WTC11 (cell line): ENCODE measurements around the gene PTPN13. TPM values are rescaled to one million over a fixed set of nuclear protein-coding genes. Genes with fewer than 3 reads are reported as not detected.

ENCODE experiments used
- ATAC-seq: fragments of 200-7000 bp; cut with Tn5 transposase; 2 replicates; pipeline ENCODE4 v1.10.0; 2021; ENCODE audit warnings: mild to moderate bottlenecking, moderate library complexity
- CTCF ChIA-PET: fragments of 300-600 bp; sonication (Branson Sonifier 250); formaldehyde crosslinking; loops from one replicate; lab custom pipeline; 2021; ENCODE audit warnings: antibody characterized with exemption; lab: Charles Lee
- POLR2A ChIA-PET: fragments of 350-600 bp; sonication (Branson Sonifier 250); formaldehyde crosslinking; loops from one replicate; lab custom pipeline; 2021; ENCODE audit warnings: antibody characterized with exemption; lab: Charles Lee
- DNase-seq: peaks from one replicate; pipeline ENCODE4 v3.0.0; 2021; ENCODE audit warnings: low spot score
- H3K27ac Mint-ChIP-seq: 2 replicates; pipeline ENCODE4 v1.8.0; 2021; ENCODE audit warnings: mixed read lengths
- H3K27me3 Mint-ChIP-seq: 2 replicates; pipeline ENCODE4 v1.8.0; 2021; ENCODE audit warnings: low read depth, mild to moderate bottlenecking, moderate library complexity, mixed read lengths
- H3K36me3 Mint-ChIP-seq: 2 replicates; pipeline ENCODE4 v1.8.0; 2021; ENCODE audit warnings: mixed read lengths
- H3K4me1 Mint-ChIP-seq: 2 replicates; pipeline ENCODE4 v1.8.0; 2022; ENCODE audit warnings: mixed read lengths
- H3K4me3 Mint-ChIP-seq: 2 replicates; pipeline ENCODE4 v1.8.0; 2021; ENCODE audit warnings: mild to moderate bottlenecking, moderate library complexity, mixed read lengths
- H3K9me3 Mint-ChIP-seq: 2 replicates; pipeline ENCODE4 v1.8.0; 2021; ENCODE audit warnings: mixed read lengths
- ESRRA ChIP-seq: sonication (generic); formaldehyde crosslinking; IDR thresholded peaks from 2 replicates; pipeline ENCODE4 v1.8.1; 2022; ENCODE audit warnings: mild to moderate bottlenecking, missing genetic modification reagents, borderline replicate concordance
- FOXP1 ChIP-seq: sonication (generic); formaldehyde crosslinking; IDR thresholded peaks from 2 replicates; pipeline ENCODE4 v1.8.0; 2022; ENCODE audit warnings: missing genetic modification reagents, mild to moderate bottlenecking, moderate library complexity, borderline replicate concordance
- NR1H2 ChIP-seq: sonication (generic); formaldehyde crosslinking; IDR thresholded peaks from 2 replicates; pipeline ENCODE4 v1.9.0; 2021; ENCODE audit warnings: mild to moderate bottlenecking, moderate library complexity, missing genetic modification reagents
- RORB ChIP-seq: fragments of 250-450 bp; sonication (Bioruptor Pico); IDR thresholded peaks from 2 replicates; pipeline ENCODE4 v1.9.0; 2021; ENCODE audit warnings: mild to moderate bottlenecking
- ZNF317 ChIP-seq: sonication (generic); formaldehyde crosslinking; IDR thresholded peaks from 2 replicates; pipeline ENCODE4 v1.8.1; 2023; ENCODE audit warnings: low read depth, mild to moderate bottlenecking, moderate library complexity, missing genetic modification reagents, borderline replicate concordance
- total RNA-seq: library from RNA; stranded (reverse); gene quantifications from 3 replicates; pipeline ENCODE4 v1.2.3, GENCODE V29; 2021
- TF ChIP-seq, protein P1 (sequence below): sonication (generic); formaldehyde crosslinking; IDR thresholded peaks from 2 replicates; pipeline ENCODE4 v1.8.0; 2022; ENCODE audit warnings: mild to moderate bottlenecking, missing genetic modification reagents
- TF ChIP-seq, protein P2 (sequence below): sonication (generic); formaldehyde crosslinking; IDR thresholded peaks from 2 replicates; pipeline ENCODE4 v1.8.1; 2022; ENCODE audit warnings: missing genetic modification reagents, borderline replicate concordance
- TF ChIP-seq, protein P3 (sequence below): sonication (generic); formaldehyde crosslinking; IDR thresholded peaks from 2 replicates; pipeline ENCODE4 v1.8.0; 2023; ENCODE audit warnings: mild to moderate bottlenecking, missing genetic modification reagents

Gene PTPN13
- total RNA-seq, 1 experiment from 2014 or later: 49.7 TPM

DNA sequence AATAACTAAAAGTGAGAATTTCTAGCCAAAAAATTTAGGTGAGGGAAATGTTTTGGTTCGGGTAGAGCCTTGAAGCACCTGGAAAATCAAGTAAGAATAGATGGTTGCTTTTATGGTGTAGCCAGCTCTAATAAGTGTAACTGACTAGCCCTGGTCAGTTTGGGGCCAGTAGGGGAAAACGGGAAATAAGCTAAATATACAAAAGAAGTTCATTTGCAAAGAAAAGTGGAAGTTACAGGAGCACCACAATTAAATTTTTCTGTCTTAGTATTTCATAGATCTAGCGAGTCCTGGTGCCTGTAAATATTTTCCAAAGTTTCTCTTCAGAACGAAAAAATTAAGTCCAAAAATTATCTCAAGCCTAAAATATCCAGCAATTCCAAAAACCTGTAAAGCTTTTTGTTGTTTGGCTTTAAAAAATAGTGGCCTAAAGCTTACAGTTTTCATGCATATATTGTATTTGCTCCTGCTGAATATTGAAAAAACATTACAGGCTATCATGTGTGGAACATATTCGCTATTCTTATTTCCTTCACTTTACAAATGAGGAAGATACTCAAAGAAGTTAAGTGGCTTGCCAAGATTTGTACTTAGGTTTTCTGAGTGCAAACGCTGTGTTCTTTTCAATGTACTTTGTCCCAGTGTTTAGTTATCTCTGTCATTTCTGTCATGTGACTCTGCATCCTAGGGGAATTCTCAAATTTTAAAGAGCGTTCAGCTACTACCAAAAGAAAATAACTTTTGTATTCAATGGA lies 7.3 kb upstream of the PTPN13 start (continued):
- TF ChIP-seq FOXP1 (CRISPR knock-in tag): no peak
- TF ChIP-seq, all 79 proteins: peak for 0

DNA sequence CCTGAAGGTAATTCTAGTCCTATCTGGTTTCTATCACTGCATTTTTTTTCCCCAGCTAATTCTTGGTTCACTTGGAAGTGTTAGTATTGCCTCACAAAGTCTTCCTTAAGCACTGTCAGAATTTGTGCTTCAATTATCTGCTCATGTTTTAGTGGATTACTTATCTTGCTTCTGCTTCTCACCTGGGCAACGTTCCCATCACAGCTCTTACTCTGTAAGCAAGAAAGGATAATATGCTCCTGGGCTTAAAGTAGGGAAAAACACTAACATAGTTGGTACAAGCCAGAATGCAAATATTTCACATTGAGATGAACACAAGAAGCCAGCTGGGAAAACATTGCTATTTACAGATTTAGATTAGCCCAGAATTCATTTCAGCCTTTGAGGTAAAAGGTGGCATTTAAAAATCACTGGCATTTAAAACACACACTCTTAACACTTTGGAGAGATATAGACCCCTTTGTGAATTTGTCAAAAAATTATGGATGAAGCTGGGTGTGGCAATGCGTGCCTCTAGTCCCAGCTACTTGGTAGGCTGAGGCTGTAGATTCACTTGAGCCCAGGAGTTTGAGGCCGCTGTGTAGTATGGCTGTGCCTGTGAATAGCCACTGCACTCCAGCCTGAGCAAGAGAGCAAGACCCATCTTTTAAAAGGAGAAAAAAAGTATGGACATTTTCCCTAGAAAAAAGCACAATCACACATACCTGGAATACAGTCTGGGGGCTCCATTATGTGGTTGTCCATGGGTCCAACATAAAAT lies 6.6 kb upstream of the PTPN13 start:
- no peaks in the 10 kb centered on the region for H3K9me3 Mint-ChIP-seq
- H3K27me3 Mint-ChIP-seq: no peaks in the 10 kb centered on the region
- peak overlapping the region; percentile 39 for H3K27ac Mint-ChIP-seq
- POLR2A ChIA-PET: no interaction called here
- ATAC-seq (no peak), DNase-seq (no peak)
- H3K36me3 Mint-ChIP-seq: no peaks in the 10 kb centered on the region
- CTCF ChIA-PET: interaction anchor here (1.2 kb wide), 1 partner anchor 66 kb away, joined by 4 read pairs; no protein-coding TSS in a partner anchor
- no peak overlapping the region for H3K4me3 Mint-ChIP-seq
- H3K4me1 Mint-ChIP-seq: peaks cover 28% of the 10 kb centered on the region
- no peak for TF ChIP-seq ESRRA (CRISPR knock-in tag)
- TF ChIP-seq RORB (CRISPR knock-in tag): 0 out of 2 replicates have a peak, but pooled peaks have one; percentile 35

DNA sequence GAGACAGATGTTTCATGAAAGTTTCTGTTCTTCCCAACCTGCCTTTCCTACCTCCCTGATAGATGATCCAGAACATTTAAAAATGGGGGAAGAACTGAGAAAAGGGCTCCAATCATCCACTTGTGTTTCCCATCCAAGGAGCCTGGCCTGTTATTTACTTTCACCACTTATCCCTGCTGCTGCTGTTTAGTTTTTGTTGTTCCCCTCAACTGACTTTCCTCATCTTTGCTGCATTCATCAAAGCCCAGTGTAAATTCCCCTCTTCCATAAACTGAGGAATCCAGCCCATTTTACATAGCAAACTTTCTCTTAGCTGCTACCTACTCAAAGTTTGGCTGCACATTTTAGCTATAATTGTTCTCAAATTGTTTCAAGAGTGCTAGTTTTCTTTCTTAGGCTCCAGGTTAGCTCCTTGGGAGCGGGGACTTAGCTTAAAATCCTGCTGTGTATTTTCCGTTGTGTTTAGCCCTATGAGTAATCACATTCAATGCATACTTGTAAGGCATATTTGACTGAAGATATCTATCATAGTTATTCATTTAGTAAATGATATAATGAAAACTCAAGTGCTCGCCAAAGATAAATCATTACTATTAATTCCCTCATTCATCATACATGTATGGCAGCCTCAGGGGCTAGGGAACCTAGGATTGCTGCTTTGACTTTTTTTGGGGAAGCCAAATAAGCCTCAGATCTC lies 1.4 kb upstream of the PTPN13 start:
- Mint-ChIP-seq H3K36me3 (no peaks in the 10 kb centered on the region), H3K9me3 (no peaks in the 10 kb centered on the region), H3K27ac (peak overlapping the region; percentile 93), H3K4me1 (peaks cover 35% of the 10 kb centered on the region), H3K27me3 (no peaks in the 10 kb centered on the region), H3K4me3 (peak overlapping the region; percentile 96)
- TF ChIP-seq NR1H2 (CRISPR knock-in tag): no peak
- TF ChIP-seq, protein P1, sequence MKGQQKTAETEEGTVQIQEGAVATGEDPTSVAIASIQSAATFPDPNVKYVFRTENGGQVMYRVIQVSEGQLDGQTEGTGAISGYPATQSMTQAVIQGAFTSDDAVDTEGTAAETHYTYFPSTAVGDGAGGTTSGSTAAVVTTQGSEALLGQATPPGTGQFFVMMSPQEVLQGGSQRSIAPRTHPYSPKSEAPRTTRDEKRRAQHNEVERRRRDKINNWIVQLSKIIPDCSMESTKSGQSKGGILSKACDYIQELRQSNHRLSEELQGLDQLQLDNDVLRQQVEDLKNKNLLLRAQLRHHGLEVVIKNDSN (CRISPR knock-in tag): no peak
- TF ChIP-seq, protein P2, sequence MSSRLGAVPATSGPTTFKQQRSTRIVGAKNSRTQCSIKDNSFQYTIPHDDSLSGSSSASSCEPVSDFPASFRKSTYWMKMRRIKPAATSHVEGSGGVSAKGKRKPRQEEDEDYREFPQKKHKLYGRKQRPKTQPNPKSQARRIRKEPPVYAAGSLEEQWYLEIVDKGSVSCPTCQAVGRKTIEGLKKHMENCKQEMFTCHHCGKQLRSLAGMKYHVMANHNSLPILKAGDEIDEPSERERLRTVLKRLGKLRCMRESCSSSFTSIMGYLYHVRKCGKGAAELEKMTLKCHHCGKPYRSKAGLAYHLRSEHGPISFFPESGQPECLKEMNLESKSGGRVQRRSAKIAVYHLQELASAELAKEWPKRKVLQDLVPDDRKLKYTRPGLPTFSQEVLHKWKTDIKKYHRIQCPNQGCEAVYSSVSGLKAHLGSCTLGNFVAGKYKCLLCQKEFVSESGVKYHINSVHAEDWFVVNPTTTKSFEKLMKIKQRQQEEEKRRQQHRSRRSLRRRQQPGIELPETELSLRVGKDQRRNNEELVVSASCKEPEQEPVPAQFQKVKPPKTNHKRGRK (CRISPR knock-in tag): no peak
- TF ChIP-seq, protein P3, sequence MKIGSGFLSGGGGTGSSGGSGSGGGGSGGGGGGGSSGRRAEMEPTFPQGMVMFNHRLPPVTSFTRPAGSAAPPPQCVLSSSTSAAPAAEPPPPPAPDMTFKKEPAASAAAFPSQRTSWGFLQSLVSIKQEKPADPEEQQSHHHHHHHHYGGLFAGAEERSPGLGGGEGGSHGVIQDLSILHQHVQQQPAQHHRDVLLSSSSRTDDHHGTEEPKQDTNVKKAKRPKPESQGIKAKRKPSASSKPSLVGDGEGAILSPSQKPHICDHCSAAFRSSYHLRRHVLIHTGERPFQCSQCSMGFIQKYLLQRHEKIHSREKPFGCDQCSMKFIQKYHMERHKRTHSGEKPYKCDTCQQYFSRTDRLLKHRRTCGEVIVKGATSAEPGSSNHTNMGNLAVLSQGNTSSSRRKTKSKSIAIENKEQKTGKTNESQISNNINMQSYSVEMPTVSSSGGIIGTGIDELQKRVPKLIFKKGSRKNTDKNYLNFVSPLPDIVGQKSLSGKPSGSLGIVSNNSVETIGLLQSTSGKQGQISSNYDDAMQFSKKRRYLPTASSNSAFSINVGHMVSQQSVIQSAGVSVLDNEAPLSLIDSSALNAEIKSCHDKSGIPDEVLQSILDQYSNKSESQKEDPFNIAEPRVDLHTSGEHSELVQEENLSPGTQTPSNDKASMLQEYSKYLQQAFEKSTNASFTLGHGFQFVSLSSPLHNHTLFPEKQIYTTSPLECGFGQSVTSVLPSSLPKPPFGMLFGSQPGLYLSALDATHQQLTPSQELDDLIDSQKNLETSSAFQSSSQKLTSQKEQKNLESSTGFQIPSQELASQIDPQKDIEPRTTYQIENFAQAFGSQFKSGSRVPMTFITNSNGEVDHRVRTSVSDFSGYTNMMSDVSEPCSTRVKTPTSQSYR (CRISPR knock-in tag): no peak
- no peak for TF ChIP-seq FOXP1 (CRISPR knock-in tag)
- no peak for TF ChIP-seq ZNF317 (CRISPR knock-in tag)
- ATAC-seq (no peak), DNase-seq (no peak)
- ChIA-PET POLR2A (no interaction called here), CTCF (interaction anchor here (0.6 to 3.2 kb wide), 2 partner anchors 94 to 96 kb away, joined by 3 to 16 read pairs; no protein-coding TSS in a partner anchor)
